WTC11 (cell line): ENCODE results near the gene TLE7.

Experiments
- CREB1 ChIP-seq: sonication (generic); formaldehyde crosslinking; IDR thresholded peaks from 2 replicates; pipeline ENCODE4 v1.8.0; 2023; ENCODE audit warnings: mild to moderate bottlenecking, missing genetic modification reagents
- FOXK1 ChIP-seq: sonication (generic); formaldehyde crosslinking; IDR thresholded peaks from 2 replicates; pipeline ENCODE4 v1.8.0; 2022; ENCODE audit warnings: mild to moderate bottlenecking, moderate library complexity, missing genetic modification reagents
- SOX15 ChIP-seq: fragments of 250-450 bp; sonication (Bioruptor Pico); IDR thresholded peaks from 2 replicates; pipeline ENCODE4 v1.9.0; 2021; ENCODE audit warnings: mild to moderate bottlenecking
- SP1 ChIP-seq: sonication (generic); formaldehyde crosslinking; conservative IDR thresholded peaks from 2 replicates; pipeline ENCODE4 v1.8.1; 2022; ENCODE audit warnings: missing genetic modification reagents
- TF ChIP-seq, protein P1 (sequence below): sonication (generic); formaldehyde crosslinking; IDR thresholded peaks from 2 replicates; pipeline ENCODE4 v1.8.0; 2022; ENCODE audit warnings: mild to moderate bottlenecking, missing genetic modification reagents
- TF ChIP-seq, protein P2 (sequence below): sonication (generic); formaldehyde crosslinking; IDR thresholded peaks from 2 replicates; pipeline ENCODE4 v1.8.1; 2023; ENCODE audit warnings: mild to moderate bottlenecking, missing genetic modification reagents, moderate library complexity
- TF ChIP-seq, protein P3 (sequence below): fragments of 200-600 bp; IDR thresholded peaks from 2 replicates; pipeline ENCODE4 v1.8.0; 2022; ENCODE audit warnings: antibody characterized with exemption
- TF ChIP-seq, protein P4 (sequence below): sonication (generic); formaldehyde crosslinking; IDR thresholded peaks from 2 replicates; pipeline ENCODE4 v1.8.1; 2023; ENCODE audit warnings: mild to moderate bottlenecking, missing genetic modification reagents, moderate library complexity
- TF ChIP-seq, protein P5 (sequence below): sonication (generic); formaldehyde crosslinking; IDR thresholded peaks from 2 replicates; pipeline ENCODE4 v1.8.1; 2023; ENCODE audit warnings: mild to moderate bottlenecking, missing genetic modification reagents, borderline replicate concordance

DNA sequence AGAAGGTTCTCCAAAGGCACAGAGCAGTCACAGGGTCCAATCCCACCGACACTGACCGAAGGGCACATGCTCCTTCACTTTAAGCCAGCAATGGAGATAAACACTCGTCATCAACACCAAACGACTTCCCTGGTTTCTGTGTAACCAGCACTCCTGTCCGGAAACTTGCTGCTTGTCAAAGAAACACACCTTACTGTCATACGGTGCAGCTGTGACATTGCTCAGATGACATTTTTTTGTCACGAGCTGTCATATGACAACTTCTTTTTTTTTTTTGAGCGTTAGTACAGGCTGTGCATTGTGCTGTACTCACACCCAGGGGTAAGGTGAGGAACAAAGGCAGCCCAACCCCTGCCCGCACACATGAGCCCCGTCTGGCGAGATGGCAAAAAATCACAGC is 39.2 kb downstream of the TLE7 start:
- TF ChIP-seq, protein P1, sequence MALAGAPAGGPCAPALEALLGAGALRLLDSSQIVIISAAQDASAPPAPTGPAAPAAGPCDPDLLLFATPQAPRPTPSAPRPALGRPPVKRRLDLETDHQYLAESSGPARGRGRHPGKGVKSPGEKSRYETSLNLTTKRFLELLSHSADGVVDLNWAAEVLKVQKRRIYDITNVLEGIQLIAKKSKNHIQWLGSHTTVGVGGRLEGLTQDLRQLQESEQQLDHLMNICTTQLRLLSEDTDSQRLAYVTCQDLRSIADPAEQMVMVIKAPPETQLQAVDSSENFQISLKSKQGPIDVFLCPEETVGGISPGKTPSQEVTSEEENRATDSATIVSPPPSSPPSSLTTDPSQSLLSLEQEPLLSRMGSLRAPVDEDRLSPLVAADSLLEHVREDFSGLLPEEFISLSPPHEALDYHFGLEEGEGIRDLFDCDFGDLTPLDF (CRISPR knock-in tag) = no peak
- TF ChIP-seq SOX15 (CRISPR knock-in tag) (no peak), CREB1 (CRISPR knock-in tag) (no peak), SP1 (CRISPR knock-in tag) (no peak), FOXK1 (CRISPR knock-in tag) (no peak)
- TF ChIP-seq, protein P2, sequence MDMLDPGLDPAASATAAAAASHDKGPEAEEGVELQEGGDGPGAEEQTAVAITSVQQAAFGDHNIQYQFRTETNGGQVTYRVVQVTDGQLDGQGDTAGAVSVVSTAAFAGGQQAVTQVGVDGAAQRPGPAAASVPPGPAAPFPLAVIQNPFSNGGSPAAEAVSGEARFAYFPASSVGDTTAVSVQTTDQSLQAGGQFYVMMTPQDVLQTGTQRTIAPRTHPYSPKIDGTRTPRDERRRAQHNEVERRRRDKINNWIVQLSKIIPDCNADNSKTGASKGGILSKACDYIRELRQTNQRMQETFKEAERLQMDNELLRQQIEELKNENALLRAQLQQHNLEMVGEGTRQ (CRISPR knock-in tag) = no peak
- TF ChIP-seq, protein P3, sequence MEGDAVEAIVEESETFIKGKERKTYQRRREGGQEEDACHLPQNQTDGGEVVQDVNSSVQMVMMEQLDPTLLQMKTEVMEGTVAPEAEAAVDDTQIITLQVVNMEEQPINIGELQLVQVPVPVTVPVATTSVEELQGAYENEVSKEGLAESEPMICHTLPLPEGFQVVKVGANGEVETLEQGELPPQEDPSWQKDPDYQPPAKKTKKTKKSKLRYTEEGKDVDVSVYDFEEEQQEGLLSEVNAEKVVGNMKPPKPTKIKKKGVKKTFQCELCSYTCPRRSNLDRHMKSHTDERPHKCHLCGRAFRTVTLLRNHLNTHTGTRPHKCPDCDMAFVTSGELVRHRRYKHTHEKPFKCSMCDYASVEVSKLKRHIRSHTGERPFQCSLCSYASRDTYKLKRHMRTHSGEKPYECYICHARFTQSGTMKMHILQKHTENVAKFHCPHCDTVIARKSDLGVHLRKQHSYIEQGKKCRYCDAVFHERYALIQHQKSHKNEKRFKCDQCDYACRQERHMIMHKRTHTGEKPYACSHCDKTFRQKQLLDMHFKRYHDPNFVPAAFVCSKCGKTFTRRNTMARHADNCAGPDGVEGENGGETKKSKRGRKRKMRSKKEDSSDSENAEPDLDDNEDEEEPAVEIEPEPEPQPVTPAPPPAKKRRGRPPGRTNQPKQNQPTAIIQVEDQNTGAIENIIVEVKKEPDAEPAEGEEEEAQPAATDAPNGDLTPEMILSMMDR = no peak
- TF ChIP-seq, protein P4, sequence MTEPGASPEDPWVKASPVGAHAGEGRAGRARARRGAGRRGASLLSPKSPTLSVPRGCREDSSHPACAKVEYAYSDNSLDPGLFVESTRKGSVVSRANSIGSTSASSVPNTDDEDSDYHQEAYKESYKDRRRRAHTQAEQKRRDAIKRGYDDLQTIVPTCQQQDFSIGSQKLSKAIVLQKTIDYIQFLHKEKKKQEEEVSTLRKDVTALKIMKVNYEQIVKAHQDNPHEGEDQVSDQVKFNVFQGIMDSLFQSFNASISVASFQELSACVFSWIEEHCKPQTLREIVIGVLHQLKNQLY (CRISPR knock-in tag) = no peak
- TF ChIP-seq, protein P5, sequence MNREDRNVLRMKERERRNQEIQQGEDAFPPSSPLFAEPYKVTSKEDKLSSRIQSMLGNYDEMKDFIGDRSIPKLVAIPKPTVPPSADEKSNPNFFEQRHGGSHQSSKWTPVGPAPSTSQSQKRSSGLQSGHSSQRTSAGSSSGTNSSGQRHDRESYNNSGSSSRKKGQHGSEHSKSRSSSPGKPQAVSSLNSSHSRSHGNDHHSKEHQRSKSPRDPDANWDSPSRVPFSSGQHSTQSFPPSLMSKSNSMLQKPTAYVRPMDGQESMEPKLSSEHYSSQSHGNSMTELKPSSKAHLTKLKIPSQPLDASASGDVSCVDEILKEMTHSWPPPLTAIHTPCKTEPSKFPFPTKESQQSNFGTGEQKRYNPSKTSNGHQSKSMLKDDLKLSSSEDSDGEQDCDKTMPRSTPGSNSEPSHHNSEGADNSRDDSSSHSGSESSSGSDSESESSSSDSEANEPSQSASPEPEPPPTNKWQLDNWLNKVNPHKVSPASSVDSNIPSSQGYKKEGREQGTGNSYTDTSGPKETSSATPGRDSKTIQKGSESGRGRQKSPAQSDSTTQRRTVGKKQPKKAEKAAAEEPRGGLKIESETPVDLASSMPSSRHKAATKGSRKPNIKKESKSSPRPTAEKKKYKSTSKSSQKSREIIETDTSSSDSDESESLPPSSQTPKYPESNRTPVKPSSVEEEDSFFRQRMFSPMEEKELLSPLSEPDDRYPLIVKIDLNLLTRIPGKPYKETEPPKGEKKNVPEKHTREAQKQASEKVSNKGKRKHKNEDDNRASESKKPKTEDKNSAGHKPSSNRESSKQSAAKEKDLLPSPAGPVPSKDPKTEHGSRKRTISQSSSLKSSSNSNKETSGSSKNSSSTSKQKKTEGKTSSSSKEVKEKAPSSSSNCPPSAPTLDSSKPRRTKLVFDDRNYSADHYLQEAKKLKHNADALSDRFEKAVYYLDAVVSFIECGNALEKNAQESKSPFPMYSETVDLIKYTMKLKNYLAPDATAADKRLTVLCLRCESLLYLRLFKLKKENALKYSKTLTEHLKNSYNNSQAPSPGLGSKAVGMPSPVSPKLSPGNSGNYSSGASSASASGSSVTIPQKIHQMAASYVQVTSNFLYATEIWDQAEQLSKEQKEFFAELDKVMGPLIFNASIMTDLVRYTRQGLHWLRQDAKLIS (CRISPR knock-in tag) = no peak
